HL-60 (cell line): ENCODE results near the gene GRAMD2B.

Experiments used
- POLR2AphosphoS5 ChIP-seq: IDR thresholded peaks from 2 replicates; pipeline ENCODE4 v1.6.1; 2012; ENCODE audit warnings: low read depth
- TF ChIP-seq, protein P1 (sequence below): IDR thresholded peaks from one replicate; pipeline ENCODE4 v1.5.1; 2011; ENCODE audit warnings: low read length, control low read depth, inconsistent platforms; ENCODE audit not compliant: insufficient read depth
- TF ChIP-seq, protein P2 (sequence below): IDR thresholded peaks from 2 replicates; pipeline ENCODE4 v1.6.1; 2012; ENCODE audit warnings: low read depth; ENCODE audit not compliant: insufficient replicate concordance

DNA sequence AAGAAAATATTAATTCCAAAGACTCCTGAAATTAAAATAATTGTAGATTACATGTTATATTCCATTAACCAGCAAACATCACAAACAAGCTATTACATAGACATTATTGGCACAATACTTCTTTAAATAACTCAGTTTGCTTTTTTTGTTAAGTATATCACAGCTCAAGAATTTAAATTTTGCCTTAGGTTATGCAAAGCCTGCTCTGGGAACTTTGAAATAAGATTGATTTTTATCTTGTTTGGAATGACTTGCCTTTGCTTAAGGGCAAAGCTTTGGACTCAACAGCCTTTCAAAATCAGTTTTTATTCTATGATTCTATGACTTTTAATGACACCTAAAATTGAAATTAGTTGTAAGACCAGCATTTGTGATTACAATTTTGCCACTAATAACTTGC lies 93.6 kb downstream of the GRAMD2B start:
- TF ChIP-seq, protein P1, sequence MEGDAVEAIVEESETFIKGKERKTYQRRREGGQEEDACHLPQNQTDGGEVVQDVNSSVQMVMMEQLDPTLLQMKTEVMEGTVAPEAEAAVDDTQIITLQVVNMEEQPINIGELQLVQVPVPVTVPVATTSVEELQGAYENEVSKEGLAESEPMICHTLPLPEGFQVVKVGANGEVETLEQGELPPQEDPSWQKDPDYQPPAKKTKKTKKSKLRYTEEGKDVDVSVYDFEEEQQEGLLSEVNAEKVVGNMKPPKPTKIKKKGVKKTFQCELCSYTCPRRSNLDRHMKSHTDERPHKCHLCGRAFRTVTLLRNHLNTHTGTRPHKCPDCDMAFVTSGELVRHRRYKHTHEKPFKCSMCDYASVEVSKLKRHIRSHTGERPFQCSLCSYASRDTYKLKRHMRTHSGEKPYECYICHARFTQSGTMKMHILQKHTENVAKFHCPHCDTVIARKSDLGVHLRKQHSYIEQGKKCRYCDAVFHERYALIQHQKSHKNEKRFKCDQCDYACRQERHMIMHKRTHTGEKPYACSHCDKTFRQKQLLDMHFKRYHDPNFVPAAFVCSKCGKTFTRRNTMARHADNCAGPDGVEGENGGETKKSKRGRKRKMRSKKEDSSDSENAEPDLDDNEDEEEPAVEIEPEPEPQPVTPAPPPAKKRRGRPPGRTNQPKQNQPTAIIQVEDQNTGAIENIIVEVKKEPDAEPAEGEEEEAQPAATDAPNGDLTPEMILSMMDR, result no peak
- TF ChIP-seq POLR2AphosphoS5, result no peak
- TF ChIP-seq, protein P2, sequence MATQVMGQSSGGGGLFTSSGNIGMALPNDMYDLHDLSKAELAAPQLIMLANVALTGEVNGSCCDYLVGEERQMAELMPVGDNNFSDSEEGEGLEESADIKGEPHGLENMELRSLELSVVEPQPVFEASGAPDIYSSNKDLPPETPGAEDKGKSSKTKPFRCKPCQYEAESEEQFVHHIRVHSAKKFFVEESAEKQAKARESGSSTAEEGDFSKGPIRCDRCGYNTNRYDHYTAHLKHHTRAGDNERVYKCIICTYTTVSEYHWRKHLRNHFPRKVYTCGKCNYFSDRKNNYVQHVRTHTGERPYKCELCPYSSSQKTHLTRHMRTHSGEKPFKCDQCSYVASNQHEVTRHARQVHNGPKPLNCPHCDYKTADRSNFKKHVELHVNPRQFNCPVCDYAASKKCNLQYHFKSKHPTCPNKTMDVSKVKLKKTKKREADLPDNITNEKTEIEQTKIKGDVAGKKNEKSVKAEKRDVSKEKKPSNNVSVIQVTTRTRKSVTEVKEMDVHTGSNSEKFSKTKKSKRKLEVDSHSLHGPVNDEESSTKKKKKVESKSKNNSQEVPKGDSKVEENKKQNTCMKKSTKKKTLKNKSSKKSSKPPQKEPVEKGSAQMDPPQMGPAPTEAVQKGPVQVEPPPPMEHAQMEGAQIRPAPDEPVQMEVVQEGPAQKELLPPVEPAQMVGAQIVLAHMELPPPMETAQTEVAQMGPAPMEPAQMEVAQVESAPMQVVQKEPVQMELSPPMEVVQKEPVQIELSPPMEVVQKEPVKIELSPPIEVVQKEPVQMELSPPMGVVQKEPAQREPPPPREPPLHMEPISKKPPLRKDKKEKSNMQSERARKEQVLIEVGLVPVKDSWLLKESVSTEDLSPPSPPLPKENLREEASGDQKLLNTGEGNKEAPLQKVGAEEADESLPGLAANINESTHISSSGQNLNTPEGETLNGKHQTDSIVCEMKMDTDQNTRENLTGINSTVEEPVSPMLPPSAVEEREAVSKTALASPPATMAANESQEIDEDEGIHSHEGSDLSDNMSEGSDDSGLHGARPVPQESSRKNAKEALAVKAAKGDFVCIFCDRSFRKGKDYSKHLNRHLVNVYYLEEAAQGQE, result no peak
